Germinal center (tissue), 1 donor: ENCODE data around the gene RPS8.
"Not testable (repeated sequence)": the region's sequence is repeated elsewhere in the genome, so short reads cannot be mapped to it uniquely, and the experiment has no call there.

ENCODE experiments used
- DNase-seq: peaks from one replicate; pipeline ENCODE4 v3.0.0; 2012; ENCODE audit warnings: mixed read lengths, low spot score

The RPS8 gene

GRCh38 chr1:44775078-44775929 is at the start of gene RPS8:
TSS of gene RPS8 (plus strand) at chr1:44775540. CDS start at chr1:44775597, 57 bp downstream.
- peak; percentile 80 for DNase-seq

- peak; percentile 88 for DNase-seq
Measured at GRCh38 chr1:44730741-44731512, 44.4 kb upstream of the RPS8 start, which contains the start of gene RNU5D-1. TSS of gene RNU5D-1 (minus strand) at chr1:44731170.

GRCh38 chr1:44733365-44733764 is 42.0 kb upstream of the RPS8 start:
- no peak for DNase-seq

GRCh38 chr1:44733784-44734183 is 41.6 kb upstream of the RPS8 start:
- DNase-seq, result no peak

- DNase-seq, result no peak
Measured at GRCh38 chr1:44735992-44736391, 39.3 kb upstream of the RPS8 start.

GRCh38 chr1:44738953-44739306 is 36.4 kb upstream of the RPS8 start:
- not testable (repeated sequence) for DNase-seq

- peak; percentile 97 for DNase-seq
Measured at GRCh38 chr1:44739307-44740178, 35.8 kb upstream of the RPS8 start, which contains the start of gene KIF2C. TSS of gene KIF2C (plus strand) at chr1:44739837. CDS start at chr1:44739933, 96 bp downstream.

GRCh38 chr1:44740179-44740617 is 35.1 kb upstream of the RPS8 start:
- DNase-seq, result no peak

GRCh38 chr1:44743211-44743610 is 32.1 kb upstream of the RPS8 start:
- DNase-seq, result no peak

- DNase-seq, result no peak
Measured at GRCh38 chr1:44747878-44748277, 27.5 kb upstream of the RPS8 start.

GRCh38 chr1:44757420-44757819 is 17.9 kb upstream of the RPS8 start:
- DNase-seq, result no peak

- DNase-seq, result no peak
Measured at GRCh38 chr1:44759077-44759476, 16.3 kb upstream of the RPS8 start.

GRCh38 chr1:44760876-44761275 is 14.5 kb upstream of the RPS8 start:
- no peak for DNase-seq

GRCh38 chr1:44766421-44766820 is 8.9 kb upstream of the RPS8 start:
- DNase-seq, result not testable (repeated sequence)

GRCh38 chr1:44775930-44776729 is 790 bp downstream of the RPS8 start:
- peak; percentile 46 for DNase-seq

GRCh38 chr1:44776730-44777068 is 1.4 kb downstream of the RPS8 start:
- no peak for DNase-seq

- DNase-seq, result no peak
Measured at GRCh38 chr1:44777547-44777946, 2.2 kb downstream of the RPS8 start.

GRCh38 chr1:44777969-44778635 is 2.8 kb downstream of the RPS8 start:
- DNase-seq, result no peak

- no peak for DNase-seq
Measured at GRCh38 chr1:44778705-44779576, 3.6 kb downstream of the RPS8 start.
